GM12892 (cell line): Measurements from ENCODE around the gene KCNIP4.

Experiments
- POLR2A ChIP-seq: IDR thresholded peaks from 2 replicates; pipeline ENCODE4 v1.6.1; 2011; ENCODE audit warnings: low read depth, low read length, control low read depth
- POLR2AphosphoS5 ChIP-seq: IDR thresholded peaks from 2 replicates; pipeline ENCODE4 v1.6.1; 2011; ENCODE audit warnings: low read depth, low read length, control low read depth
- TAF1 ChIP-seq: IDR thresholded peaks from 2 replicates; pipeline ENCODE4 v1.6.1; 2011; ENCODE audit warnings: low read depth, mild to moderate bottlenecking, control low read depth, low read length, borderline replicate concordance

DNA sequence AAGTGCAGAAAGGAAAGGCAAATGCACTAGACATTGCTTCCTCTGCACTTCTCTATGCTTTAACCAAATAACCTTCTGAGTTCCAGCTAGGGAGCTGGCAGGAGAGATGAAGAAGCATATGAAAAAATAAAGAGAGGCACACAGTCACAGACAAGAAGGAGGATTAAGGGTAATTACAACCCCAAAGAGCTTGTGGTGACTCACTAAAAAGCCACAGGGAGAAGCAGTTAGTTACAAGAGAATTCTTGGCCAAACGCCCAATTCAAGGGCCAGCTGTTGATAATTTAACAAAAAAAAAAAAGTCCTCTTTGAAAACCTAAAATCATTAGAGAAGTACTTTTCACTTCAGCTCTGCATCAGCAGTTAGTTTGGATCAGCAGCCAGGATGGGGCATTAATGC is 478.0 kb downstream of the KCNIP4 start:
- TF ChIP-seq POLR2A (no peak), POLR2AphosphoS5 (no peak), TAF1 (no peak)
